ENCODE results near the gene NEAT1. TPM values are rescaled to one million over a fixed set of nuclear protein-coding genes. Genes with fewer than 3 reads are reported as not detected.
"Not testable (repeated sequence)": the region's sequence is repeated elsewhere in the genome, so short reads cannot be mapped to it uniquely, and the experiment has no call there.

NEAT1 gene
- total RNA-seq, 1 experiment from 2014 or later, result 12.4 TPM

DNA sequence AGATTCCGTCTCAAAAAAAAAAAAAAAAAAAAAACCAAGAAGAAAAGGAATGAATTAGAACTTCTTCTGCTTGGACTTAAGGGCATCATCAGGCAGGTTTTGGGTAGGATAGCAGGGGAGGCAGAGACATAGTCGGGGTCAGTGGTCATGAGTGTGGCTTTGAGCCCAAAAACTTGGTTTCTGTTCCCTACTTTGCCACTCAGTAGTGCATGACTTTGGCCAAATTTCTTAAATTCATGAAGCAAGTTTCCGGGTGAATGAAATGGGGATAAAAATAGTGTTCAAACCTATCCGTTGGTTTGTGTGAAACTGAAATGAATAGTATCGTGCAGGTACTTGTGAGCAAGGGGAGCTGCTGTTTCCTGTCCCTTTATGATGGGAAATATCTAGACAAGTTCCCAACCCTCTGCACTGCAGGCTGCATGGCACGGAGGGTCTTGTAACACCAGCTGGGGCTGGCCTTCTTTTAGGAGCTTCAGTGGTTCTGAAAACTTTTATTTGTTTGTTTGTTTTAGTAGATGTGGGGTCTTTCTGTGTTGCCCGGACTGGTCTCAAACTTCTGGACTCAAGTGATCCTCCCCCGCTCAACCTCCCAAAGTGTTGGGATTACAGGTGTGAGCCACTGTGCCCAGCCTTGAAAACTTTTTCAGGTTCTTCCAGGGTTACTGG lies 18.4 kb downstream of the NEAT1 start:
- in situ Hi-C loops (cut with HindIII; ENCODE audit: low sequenced_read_pairs), result no loop called here
- DNase-seq (ENCODE audit: low spot score), result peak; percentile 4

DNA sequence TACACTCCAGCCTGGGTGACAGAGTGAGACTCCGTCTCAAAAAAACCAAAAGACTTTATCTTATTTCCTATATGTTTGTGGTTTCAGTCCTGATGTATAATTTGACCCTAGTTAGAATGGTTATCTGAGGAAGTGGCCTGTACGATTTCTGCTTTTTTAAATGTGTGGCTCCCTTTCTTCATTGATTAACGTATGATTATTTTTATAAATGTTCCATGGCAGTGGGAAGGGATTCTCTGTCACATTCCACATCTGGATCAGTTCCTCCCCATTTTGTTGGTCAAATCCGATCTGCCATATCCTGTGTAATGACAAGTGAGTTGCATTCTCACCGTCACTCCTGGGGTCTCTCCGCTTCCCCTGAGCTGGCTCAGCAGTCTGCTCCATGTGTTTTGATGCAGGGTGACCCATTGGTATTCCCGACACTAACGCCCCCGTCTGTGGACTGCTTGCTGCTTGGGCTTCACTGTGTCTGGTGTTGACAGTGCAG lies 20.3 kb downstream of the NEAT1 start:
- peak; percentile 10 for DNase-seq (ENCODE audit: low spot score)
- in situ Hi-C loops (cut with HindIII; ENCODE audit: low sequenced_read_pairs), result no loop called here

DNA sequence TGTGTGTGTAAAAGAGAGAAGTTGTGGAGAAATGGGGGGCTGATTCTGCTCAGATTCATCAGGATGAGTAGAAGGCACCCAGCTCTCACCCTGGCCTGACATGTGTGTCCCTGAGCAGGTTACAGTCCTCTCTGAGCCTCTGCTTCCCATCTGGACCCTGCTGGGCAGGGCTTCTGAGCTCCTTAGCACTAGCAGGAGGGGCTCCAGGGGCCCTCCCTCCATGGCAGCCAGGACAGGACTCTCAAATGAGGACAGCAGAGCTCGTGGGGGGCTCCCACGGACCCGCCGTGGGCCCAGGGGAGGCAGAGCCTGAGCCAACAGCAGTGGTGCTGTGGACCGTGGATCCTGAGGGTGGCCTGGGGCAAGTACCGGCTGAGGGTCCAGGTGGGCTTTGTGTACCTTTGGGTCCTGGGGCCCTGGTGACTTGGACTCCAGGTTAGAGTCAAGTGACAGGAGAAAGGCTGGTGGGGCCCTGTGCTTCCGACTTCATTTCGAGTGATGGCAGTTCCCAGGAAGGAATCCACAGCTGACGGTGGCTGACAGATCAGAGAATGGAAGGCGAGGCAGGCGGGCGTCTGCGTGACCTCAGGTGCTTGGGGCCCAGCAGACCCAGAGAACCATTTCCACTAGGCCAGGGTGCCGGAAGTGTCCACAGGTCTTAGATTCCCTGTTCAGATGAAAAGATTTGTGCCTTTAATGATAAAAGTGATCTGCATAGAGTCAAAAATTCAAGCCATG lies 21.9 kb downstream of the NEAT1 start:
- peak; percentile 18 for DNase-seq (ENCODE audit: low spot score)
- in situ Hi-C loops (cut with HindIII; ENCODE audit: low sequenced_read_pairs), result no loop called here

DNA sequence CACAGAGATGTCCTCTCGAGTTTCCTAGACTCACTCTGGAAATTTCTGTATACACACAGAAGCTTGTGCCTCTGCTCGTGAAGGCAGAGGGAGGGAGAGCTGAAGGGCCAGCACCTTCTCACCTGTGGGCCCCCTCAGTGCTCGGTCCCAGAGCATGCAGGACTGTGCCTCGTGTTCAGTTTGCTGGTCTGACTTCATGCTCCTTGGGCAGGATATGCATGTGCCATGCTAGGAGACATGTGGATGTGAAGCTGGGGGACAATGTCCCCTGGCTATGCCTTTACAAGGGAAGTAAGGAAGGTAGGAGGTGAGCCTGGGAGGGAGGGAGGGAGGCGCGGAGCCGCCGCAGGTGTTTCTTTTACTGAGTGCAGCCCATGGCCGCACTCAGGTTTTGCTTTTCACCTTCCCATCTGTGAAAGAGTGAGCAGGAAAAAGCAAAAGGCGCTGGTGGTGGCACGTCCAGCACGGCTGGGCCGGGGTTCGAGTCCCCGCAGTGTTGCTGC lies 22.6 kb downstream of the NEAT1 start:
- DNase-seq (ENCODE audit: low spot score), result peak; percentile 6
- in situ Hi-C loops (cut with HindIII; ENCODE audit: low sequenced_read_pairs), result no loop called here

DNA sequence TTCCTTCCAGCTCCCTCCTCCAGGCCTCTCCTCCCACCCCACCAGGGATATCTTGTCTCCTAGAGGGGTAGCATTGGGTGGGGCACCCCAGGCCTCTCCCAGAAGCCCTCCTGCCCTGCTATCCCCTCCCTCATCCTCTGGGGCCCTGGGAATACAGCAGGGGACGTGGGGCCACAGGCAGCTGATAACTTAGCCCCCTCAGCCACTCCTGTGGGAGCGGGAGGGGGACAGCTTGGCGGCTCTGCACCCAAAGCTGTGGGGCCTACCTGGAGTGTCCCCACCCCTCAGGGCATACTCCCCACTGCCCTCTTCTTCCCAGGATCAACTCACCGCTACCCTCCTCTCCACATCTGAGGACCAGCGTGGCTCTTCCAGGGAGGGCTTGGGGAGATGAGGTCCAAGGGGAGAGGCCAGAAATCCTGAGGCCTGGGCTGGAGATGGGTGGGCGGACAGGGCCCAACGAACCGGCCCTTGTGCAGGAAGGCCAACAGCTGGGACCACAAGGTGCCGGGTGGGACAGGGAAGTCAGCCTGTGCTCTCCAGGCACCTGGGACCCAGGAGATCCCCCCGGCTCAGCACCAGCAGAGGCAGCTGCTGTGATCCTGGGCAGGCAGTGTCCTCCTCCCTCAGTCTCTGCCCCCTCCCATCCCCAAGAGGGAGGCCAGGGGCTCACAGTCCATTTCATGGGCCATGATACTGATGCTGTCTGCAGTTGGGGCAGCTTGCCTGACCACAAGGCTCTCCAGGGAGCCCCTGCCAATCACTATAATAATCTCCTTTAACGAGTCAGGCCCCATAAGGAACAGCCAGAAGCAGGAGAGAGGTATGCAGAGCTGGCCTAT lies 23.2 kb downstream of the NEAT1 start:
- in situ Hi-C loops (cut with HindIII; ENCODE audit: low sequenced_read_pairs), result no loop called here
- DNase-seq (ENCODE audit: low spot score), result peak; percentile 10

DNA sequence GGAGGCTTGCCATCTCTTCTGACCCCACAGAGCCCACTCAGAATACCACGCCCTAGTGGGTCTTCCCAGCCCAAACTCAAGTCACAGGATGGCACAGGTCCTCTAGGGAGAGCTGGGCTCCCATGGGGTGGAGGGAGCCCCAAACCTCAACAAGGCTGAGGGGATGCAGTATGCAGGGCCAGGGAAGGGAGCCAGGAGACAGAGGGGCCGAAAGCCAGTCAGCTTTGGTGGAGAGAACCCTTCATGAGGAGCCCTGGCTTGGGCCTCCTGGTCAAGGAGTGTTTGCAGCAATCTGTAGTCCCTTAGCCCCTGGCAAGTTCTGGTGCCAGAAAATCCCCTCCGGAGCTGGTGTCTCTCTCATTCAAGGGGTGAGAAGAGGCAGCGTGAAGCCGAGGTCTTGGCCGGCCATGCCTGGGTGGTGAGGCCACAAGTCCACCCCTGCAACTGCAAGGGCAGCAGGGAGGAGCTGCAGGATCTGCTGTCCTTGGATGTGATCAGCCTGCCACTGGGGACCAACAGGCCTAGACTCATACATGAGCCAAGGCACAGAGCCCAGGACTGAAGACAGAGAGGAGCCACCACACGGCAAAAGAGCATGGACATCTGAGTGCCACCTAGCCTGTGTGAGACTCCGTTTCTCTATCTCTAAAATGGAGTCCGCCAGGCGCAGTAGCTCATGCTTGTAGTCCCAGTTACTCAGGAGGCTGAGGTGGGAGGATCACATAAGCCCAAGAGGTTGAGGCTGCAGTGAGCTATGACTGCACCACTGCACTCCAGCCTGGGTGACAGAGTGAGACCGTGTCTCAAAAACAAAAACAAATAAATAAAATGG lies 24.1 kb downstream of the NEAT1 start:
- DNase-seq (ENCODE audit: low spot score), result peak; percentile 20
- in situ Hi-C loops (cut with HindIII; ENCODE audit: low sequenced_read_pairs), result no loop called here

DNA sequence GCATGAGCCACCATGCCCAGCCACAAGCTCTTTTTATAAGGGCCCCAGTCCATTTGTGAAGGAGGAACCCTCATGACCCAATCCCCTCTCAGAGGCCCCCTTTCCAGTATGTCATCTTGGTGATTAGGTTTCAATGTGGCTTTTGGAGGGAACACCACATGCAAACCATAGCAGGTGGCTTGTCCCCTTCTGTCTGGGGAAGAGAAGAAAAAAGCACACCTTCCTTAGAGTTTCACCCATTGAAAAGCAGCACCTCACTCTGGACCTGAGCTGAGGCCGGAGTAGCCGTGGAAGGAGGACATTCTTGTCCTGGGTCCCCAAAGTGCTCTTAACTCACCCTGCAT lies 25.4 kb downstream of the NEAT1 start:
- peak; percentile 9 for DNase-seq (ENCODE audit: low spot score)
- in situ Hi-C loops (cut with HindIII; ENCODE audit: low sequenced_read_pairs), result no loop called here

DNA sequence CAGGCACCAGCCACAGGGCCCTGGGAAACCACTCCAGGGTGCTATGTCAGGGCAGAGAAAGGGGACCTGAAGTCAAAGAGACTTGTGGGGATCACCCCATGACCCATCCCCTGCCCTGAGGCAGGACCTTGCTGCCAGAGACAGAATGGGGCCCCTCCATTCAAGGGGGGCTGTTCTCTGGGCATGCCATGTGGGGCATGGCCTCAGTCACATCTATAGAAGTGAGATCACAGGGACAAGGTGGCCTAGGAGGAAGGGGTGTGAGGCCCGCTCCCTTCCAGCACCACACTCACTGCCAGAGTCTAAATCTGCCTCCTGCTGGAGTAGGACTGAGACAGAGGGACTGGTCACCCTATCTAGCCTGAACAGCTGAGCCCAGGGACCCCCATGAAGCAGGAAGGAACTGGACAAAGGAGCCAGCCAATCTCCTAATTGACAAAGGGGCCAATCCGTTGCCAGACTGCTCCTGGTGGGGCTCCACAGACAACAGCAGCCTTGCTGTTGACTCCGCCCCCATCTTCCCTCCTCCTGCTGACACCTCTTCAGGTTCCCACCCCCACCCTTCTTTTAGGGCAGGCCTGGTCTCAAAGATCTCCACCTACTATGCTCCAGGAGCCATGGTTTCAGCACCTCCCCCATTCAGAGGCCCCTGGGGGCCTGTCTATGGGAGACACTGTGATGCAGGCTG lies 26.0 kb downstream of the NEAT1 start:
- peak; percentile 37 for DNase-seq (ENCODE audit: low spot score)

DNA sequence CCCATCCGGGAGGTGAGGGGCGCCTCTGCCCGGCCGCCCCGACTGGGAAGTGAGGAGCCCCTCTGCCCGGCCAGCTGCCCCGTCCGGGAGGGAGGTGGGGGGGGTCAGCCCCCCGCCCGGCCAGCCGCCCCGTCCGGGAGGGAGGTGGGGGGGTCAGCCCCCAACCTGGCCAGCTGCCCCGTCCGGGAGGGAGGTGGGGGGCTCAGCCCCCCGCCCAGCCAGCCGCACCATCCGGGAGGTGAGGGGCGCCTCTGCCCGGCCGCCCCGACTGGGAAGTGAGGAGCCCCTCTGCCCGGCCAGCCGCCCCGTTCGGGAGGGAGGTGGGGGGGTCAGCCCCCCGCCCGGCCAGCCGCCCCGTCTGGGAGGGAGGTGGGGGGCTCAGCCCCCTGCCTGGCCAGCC lies 28.7 kb downstream of the NEAT1 start:
- DNase-seq (ENCODE audit: low spot score); in situ Hi-C loops (cut with HindIII; ENCODE audit: low sequenced_read_pairs): not testable (repeated sequence)

More for the DNA sequence above, 26.0 kb downstream of the NEAT1 start:
- in situ Hi-C loops (cut with HindIII; ENCODE audit: low sequenced_read_pairs), result no loop called here

DNA sequence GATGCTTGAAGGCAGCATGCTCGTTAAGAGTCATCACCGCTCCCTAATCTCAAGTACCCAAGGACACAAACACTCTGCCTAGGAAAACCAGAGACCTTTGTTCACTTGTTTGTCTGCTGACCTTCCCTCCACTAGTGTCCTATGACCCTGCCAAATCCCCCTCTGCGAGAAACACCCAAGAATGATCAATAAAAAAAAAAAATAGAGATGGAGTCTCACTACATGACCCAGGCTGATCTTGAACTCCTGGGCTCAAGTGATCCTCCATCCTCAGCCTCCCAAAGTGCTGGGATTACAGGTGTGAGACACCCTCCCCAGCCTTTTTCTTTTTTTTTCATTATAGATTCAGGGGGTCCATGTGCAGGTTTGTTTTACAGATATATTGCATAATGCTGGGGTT lies 29.7 kb downstream of the NEAT1 start:
- in situ Hi-C loops (cut with HindIII; ENCODE audit: low sequenced_read_pairs); DNase-seq (ENCODE audit: low spot score): not testable (repeated sequence)

DNA sequence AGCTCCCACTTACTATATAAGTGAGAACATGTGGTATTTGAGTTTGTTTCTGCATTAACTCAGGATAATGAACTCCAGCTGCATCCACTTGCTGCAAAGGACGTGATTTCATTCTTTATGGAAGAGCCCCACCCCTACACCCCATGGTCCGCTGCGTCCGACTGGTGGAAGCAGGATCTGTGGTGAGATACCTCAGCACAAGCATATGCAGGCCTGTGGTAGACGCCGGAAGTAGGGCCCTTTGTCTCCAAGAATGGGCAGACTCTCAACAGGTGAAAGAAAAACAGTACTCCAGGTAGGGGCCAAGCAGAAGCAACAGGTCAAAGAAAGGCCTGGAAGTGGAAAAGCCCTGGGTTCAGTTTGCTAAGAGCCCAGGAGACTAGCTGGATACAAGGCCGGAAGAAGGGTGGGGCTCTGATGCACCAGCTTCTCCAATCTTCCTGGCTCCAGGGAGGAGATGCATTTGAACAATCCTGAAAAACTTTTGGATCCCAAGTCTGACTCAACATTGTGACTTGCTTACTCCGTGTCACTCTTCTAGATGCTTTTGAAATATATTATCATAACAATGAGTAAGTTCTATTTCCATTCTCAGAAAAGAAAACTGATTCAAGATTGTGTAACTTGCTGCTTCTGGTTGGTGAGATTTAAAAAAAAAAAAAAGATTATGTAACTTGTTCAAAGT lies 30.4 kb downstream of the NEAT1 start:
- in situ Hi-C loops (cut with HindIII; ENCODE audit: low sequenced_read_pairs), result no loop called here
- DNase-seq (ENCODE audit: low spot score), result no peak

DNA sequence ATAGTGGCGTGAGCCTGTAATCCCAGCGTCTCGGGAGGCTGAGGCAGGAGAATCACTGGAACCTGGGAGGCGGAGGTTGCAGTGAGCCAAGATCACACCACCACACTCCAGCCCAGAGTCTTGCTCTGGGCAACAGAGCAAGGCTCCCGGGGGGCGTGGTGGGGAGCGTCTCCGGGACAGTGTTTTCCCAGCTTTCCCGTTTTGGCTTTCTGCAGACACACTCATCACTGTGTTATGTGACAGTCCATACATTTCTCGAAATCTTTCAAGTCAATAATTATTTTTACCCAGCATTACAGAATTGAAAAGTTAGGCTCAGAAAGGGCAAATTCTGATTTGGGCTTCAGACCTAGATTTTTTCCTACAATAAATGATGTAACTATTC lies 31.7 kb downstream of the NEAT1 start:
- in situ Hi-C loops (cut with HindIII; ENCODE audit: low sequenced_read_pairs), result no loop called here
- DNase-seq (ENCODE audit: low spot score), result no peak

DNA sequence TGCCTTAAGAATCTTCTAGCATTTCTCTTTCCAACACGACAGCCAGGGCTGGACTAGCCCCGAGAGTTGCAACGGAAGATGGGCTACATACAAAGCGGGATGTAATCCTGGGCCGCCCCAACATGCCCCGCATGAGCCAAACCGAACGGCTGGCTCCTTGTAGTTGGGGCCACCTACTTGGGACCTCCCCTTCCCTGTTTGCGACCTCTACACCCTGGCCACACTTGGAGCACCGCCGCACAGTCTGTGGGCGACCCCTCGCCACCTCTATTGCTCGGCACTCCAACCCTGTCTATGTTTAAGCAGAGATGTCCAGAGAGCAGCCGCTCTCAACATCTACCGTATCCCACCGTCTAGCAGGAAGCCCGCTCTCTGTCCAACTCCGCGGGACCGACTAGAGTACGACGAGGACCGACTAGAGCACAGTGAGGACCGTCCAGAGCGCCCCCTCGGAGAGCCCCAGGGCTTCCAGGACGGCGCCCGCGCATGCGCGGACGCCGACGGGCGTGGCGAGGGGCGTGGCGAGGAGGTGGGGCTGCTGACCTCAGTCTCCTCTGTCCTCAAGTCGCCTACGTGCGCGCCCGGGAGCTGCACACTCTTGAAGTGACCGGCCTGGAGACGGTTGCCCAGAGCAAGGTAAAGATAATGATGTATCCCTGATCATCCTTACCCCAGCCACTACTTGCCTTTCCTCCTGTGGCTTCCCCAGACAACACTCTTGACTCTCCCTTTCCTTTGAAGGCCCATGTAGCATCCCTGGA lies 32.3 kb downstream of the NEAT1 start:
- peak; percentile 94 for DNase-seq (ENCODE audit: low spot score)
- in situ Hi-C loops (cut with HindIII; ENCODE audit: low sequenced_read_pairs), result no loop called here

DNA sequence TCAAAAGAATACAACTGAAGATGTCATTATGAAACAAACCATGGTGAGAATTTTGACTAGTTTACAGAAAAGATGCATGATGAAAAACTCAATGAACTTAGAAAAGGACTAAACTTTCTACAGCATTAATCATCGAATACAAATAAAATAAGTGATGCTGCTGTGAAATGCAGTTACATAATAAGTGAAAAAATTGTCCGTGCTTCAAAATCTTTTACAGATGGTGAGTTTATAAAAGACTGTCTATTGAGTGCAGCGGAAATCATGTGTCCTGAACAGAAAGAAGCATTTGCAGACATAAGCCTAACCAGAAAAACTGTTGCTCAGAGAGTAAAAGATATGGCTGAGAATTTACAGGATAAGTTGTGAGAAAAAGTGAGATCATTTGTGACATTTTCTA lies 33.8 kb downstream of the NEAT1 start:
- in situ Hi-C loops (cut with HindIII; ENCODE audit: low sequenced_read_pairs), result no loop called here

DNA sequence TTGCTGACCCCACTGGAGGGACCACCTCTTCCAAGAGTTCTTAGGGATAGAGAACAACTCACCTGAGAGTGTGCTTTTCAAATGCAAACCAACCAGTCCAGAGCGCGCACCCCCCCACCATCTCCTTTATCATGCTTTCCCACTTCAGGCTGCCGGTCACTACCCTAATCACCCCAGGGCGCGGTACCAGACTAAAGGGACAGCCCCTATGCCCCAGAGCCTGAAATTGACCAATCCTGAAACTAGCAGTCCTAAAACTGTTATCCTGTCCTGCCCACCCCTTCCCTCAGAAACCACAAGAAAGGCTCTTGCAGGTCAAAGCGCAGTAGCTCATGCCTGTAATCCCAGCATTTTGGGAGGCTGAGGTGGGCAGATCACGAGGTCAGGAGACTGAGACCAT lies 37.0 kb downstream of the NEAT1 start:
- no peak for DNase-seq (ENCODE audit: low spot score)
- in situ Hi-C loops (cut with HindIII; ENCODE audit: low sequenced_read_pairs), result no loop called here

More for the DNA sequence above, 33.8 kb downstream of the NEAT1 start:
- no peak for DNase-seq (ENCODE audit: low spot score)

DNA sequence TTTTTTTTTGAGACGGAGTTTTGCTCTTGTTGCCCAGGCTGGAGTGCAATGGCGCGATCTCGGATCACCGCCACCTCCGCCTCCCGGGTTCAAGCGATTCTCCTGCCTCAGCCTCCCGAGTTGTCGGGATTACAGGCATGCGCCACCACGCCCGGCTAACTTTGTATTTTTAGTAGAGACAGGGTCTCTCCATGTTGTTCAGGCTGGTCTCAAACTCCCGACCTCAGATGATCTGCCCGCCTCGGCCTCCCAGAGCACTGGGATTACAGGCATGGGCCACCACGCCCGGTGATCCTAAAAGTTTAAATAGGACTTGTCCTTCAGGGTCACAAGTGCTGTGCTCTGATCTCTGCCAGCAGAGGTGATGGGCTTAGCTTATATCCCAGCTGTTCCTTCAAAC lies 42.9 kb downstream of the NEAT1 start:
- DNase-seq (ENCODE audit: low spot score); in situ Hi-C loops (cut with HindIII; ENCODE audit: low sequenced_read_pairs): not testable (repeated sequence)

DNA sequence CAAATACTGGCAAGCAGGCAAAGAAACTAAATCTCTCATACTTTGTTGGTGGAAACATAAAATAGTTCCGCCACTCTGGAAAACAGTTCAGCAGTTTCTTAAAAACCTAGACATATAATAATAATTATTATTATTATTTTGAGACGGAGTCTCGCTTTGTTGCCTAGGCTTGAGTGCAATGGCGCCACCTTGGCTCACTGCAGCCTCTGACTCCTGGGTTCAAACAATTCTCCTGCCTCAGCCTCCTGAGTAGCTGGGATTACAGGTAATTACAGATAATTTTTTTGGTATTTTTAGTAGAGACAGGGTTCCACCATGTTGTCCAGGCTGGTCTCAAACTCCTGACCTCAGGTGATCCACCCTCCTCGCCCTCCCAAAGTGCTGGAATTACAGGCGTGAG lies 44.7 kb downstream of the NEAT1 start:
- DNase-seq (ENCODE audit: low spot score); in situ Hi-C loops (cut with HindIII; ENCODE audit: low sequenced_read_pairs): not testable (repeated sequence)

All from G401 (cell line).